Lower leg skin (tissue), 3 donors: ENCODE measurements around the gene AASDHPPT.

Source experiments
- CTCF ChIP-seq, 3 donors: fragments of 450-650 bp; IDR thresholded peaks; one replicate each; pipeline ENCODE4 v1.5.1; 2016; ENCODE audit warnings: antibody characterized with exemption in 3 of 3, mild to moderate bottlenecking in 3 of 3, moderate library complexity in 2 of 3
- POLR2A ChIP-seq, 2 donors: fragments of 450-650 bp; IDR thresholded peaks; one replicate each; pipeline ENCODE4 v1.6.1; 2016 to 2017; ENCODE audit warnings: antibody characterized with exemption in 2 of 2, mild to moderate bottlenecking in 1 of 2, moderate library complexity in 1 of 2

DNA sequence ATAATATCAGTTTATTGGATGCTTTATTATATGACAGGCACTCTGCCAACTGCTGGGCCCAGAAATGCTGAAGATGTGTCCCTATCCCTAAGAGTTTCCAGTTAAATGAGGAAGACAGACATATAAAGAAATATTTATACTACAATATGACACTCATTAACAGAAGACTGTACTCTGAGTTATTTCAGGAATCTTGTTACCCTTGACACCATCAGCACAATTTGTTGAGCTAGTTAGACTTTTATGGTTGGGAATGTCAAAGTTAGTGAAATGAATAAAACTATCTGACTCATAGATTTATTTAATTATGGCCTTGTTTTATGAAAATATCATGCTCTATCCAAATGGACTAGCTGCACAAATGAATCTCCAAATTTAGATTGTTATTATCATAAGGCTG is 29.8 kb upstream of the AASDHPPT start:
- TF ChIP-seq POLR2A (IDR thresholded peaks at IDR 0.05) (no peak), CTCF (IDR thresholded peaks at IDR 0.05) (no peak)
